HCT116 (cell line): Measurements from ENCODE around the gene ARNT2.

Experiments
- CEBPB ChIP-seq: IDR thresholded peaks from 2 replicates; pipeline ENCODE4 v1.6.1; 2012; ENCODE audit warnings: low read depth
- EGR1 ChIP-seq: IDR thresholded peaks from 2 replicates; pipeline ENCODE4 v1.6.1; 2012; ENCODE audit warnings: low read depth
- EZH2 ChIP-seq: fragments of 200-600 bp; sonication (generic); IDR thresholded peaks from 2 replicates; pipeline ENCODE4 v1.6.1; 2017; ENCODE audit warnings: antibody characterized with exemption, mixed run types
- EZH2phosphoT487 ChIP-seq: fragments of 200-600 bp; IDR thresholded peaks from 2 replicates; pipeline ENCODE4 v1.6.1; 2018; ENCODE audit warnings: antibody characterized with exemption, borderline replicate concordance
- POLR2A ChIP-seq: IDR thresholded peaks from 2 replicates; pipeline ENCODE4 v1.7.0; 2011; ENCODE audit warnings: borderline replicate concordance; ENCODE audit not compliant: insufficient read depth, insufficient read length; ENCODE audit errors: extremely low read depth
- POLR2AphosphoS5 ChIP-seq: IDR thresholded peaks from 2 replicates; pipeline ENCODE4 v1.6.1; 2011; ENCODE audit warnings: mild to moderate bottlenecking, low read depth, low read length, moderate library complexity
- RAD21 ChIP-seq: IDR thresholded peaks from 2 replicates; pipeline ENCODE4 v1.6.1; 2012; ENCODE audit warnings: low read depth, mild to moderate bottlenecking
- SP1 ChIP-seq: IDR thresholded peaks from 2 replicates; pipeline ENCODE4 v1.6.1; 2012; ENCODE audit warnings: low read depth
- SRF ChIP-seq: IDR thresholded peaks from 2 replicates; pipeline ENCODE4 v1.6.1; 2012; ENCODE audit warnings: low read depth
- YY1 ChIP-seq: IDR thresholded peaks from 2 replicates; pipeline ENCODE4 v1.6.1; 2011; ENCODE audit warnings: low read length, low read depth, moderate library complexity, mild to moderate bottlenecking; ENCODE audit not compliant: insufficient replicate concordance; ENCODE audit errors: extremely low read depth
- ZNF274 ChIP-seq: fragments of 200-500 bp; sonication (Bioruptor generic); IDR thresholded peaks from 2 replicates; pipeline ENCODE4 v1.6.1; 2014; ENCODE audit warnings: mild to moderate bottlenecking, low read depth, low read length, inconsistent platforms
- TF ChIP-seq, protein P1 (sequence below), 3 experiments: fragments of 200-600 bp in 1 of 3; sonication (generic) in 1 of 3; IDR thresholded peaks in 2 of 3; conservative IDR thresholded peaks in 1 of 3; 2 replicates each; pipeline ENCODE4 v1.5.1; 2012 to 2017; ENCODE audit warnings: low read depth in 2 of 3, low read length in 2 of 3, antibody characterized with exemption in 1 of 3, borderline replicate concordance in 1 of 3, control low read depth in 1 of 3, mild to moderate bottlenecking in 1 of 3, mixed read lengths in 1 of 3, mixed run types in 1 of 3, moderate library complexity in 1 of 3; ENCODE audit not compliant: insufficient read depth in 1 of 3
- TF ChIP-seq, protein P2 (sequence below): IDR thresholded peaks from 2 replicates; pipeline ENCODE4 v1.6.1; 2012
- TF ChIP-seq, protein P3 (sequence below): IDR thresholded peaks from 2 replicates; pipeline ENCODE4 v1.6.1; 2012; ENCODE audit warnings: low read depth

DNA sequence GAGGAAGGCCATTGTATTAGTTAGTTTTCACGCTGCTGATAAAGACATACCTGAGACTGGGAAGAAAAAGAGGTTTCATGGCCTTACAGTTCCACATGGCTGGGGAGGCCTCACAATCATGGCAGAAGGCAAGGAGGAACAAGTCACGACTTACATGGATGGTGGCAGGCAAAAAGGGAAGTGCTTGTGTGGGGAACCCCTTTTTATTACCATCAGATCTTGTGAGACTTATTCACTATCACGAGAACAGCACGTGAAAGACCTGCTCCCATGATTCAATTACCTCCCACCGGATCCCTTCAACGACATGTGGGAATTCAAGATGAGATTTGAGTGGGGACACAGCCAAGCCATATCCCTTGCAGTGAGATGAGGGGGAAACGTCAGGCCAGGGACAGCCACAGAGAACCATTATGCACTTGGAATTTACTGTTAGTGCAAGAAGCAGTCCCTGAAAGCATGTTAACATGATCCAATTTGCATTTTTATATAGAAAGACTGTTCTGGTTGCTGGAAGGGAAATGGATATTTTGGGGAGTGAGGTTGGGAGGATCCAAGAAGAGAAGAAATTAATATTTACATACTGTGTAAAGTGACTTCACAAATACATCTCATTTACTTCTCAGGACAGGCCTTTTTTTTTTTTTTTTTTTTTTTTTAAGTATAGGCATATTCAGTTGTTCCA, 87.1 kb downstream of the ARNT2 start:
- TF ChIP-seq, protein P1, sequence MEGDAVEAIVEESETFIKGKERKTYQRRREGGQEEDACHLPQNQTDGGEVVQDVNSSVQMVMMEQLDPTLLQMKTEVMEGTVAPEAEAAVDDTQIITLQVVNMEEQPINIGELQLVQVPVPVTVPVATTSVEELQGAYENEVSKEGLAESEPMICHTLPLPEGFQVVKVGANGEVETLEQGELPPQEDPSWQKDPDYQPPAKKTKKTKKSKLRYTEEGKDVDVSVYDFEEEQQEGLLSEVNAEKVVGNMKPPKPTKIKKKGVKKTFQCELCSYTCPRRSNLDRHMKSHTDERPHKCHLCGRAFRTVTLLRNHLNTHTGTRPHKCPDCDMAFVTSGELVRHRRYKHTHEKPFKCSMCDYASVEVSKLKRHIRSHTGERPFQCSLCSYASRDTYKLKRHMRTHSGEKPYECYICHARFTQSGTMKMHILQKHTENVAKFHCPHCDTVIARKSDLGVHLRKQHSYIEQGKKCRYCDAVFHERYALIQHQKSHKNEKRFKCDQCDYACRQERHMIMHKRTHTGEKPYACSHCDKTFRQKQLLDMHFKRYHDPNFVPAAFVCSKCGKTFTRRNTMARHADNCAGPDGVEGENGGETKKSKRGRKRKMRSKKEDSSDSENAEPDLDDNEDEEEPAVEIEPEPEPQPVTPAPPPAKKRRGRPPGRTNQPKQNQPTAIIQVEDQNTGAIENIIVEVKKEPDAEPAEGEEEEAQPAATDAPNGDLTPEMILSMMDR (IDR thresholded peaks at IDR 0.05 in 2 of 3, conservative IDR thresholded peaks at IDR 0.05 in 1 of 3; ENCODE audit: borderline replicate concordance in 1 of 3, insufficient read depth in 1 of 3, low read depth in 2 of 3, low read length in 2 of 3) = no peak
- TF ChIP-seq, protein P2, sequence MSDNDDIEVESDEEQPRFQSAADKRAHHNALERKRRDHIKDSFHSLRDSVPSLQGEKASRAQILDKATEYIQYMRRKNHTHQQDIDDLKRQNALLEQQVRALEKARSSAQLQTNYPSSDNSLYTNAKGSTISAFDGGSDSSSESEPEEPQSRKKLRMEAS = no peak
- TF ChIP-seq POLR2AphosphoS5 (no peak), RAD21 (no peak), EGR1 (no peak), ZNF274 (no peak), POLR2A (no peak), SRF (no peak), EZH2 (no peak), CEBPB (no peak), EZH2phosphoT487 (no peak), YY1 (no peak), SP1 (no peak)
- TF ChIP-seq, protein P3, sequence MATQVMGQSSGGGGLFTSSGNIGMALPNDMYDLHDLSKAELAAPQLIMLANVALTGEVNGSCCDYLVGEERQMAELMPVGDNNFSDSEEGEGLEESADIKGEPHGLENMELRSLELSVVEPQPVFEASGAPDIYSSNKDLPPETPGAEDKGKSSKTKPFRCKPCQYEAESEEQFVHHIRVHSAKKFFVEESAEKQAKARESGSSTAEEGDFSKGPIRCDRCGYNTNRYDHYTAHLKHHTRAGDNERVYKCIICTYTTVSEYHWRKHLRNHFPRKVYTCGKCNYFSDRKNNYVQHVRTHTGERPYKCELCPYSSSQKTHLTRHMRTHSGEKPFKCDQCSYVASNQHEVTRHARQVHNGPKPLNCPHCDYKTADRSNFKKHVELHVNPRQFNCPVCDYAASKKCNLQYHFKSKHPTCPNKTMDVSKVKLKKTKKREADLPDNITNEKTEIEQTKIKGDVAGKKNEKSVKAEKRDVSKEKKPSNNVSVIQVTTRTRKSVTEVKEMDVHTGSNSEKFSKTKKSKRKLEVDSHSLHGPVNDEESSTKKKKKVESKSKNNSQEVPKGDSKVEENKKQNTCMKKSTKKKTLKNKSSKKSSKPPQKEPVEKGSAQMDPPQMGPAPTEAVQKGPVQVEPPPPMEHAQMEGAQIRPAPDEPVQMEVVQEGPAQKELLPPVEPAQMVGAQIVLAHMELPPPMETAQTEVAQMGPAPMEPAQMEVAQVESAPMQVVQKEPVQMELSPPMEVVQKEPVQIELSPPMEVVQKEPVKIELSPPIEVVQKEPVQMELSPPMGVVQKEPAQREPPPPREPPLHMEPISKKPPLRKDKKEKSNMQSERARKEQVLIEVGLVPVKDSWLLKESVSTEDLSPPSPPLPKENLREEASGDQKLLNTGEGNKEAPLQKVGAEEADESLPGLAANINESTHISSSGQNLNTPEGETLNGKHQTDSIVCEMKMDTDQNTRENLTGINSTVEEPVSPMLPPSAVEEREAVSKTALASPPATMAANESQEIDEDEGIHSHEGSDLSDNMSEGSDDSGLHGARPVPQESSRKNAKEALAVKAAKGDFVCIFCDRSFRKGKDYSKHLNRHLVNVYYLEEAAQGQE = no peak
